WTC11 (cell line): Measurements from ENCODE around the gene ANXA2. TPM values are rescaled to one million over a fixed set of nuclear protein-coding genes. Genes with fewer than 3 reads are reported as not detected.

Experiments used
- ATAC-seq: fragments of 200-7000 bp; cut with Tn5 transposase; 2 replicates; pipeline ENCODE4 v1.10.0; 2021; ENCODE audit warnings: mild to moderate bottlenecking, moderate library complexity
- CTCF ChIA-PET: fragments of 300-600 bp; sonication (Branson Sonifier 250); formaldehyde crosslinking; loops from one replicate; lab custom pipeline; 2021; ENCODE audit warnings: antibody characterized with exemption; lab: Charles Lee
- POLR2A ChIA-PET: fragments of 350-600 bp; sonication (Branson Sonifier 250); formaldehyde crosslinking; loops from one replicate; lab custom pipeline; 2021; ENCODE audit warnings: antibody characterized with exemption; lab: Charles Lee
- DNase-seq: peaks from one replicate; pipeline ENCODE4 v3.0.0; 2021; ENCODE audit warnings: low spot score
- H3K27ac Mint-ChIP-seq: 2 replicates; pipeline ENCODE4 v1.8.0; 2021; ENCODE audit warnings: mixed read lengths
- H3K27me3 Mint-ChIP-seq: 2 replicates; pipeline ENCODE4 v1.8.0; 2021; ENCODE audit warnings: low read depth, mild to moderate bottlenecking, moderate library complexity, mixed read lengths
- H3K36me3 Mint-ChIP-seq: 2 replicates; pipeline ENCODE4 v1.8.0; 2021; ENCODE audit warnings: mixed read lengths
- H3K4me1 Mint-ChIP-seq: 2 replicates; pipeline ENCODE4 v1.8.0; 2022; ENCODE audit warnings: mixed read lengths
- H3K4me3 Mint-ChIP-seq: 2 replicates; pipeline ENCODE4 v1.8.0; 2021; ENCODE audit warnings: mild to moderate bottlenecking, moderate library complexity, mixed read lengths
- H3K9me3 Mint-ChIP-seq: 2 replicates; pipeline ENCODE4 v1.8.0; 2021; ENCODE audit warnings: mixed read lengths
- ATF1 ChIP-seq: sonication (generic); formaldehyde crosslinking; IDR thresholded peaks from 2 replicates; pipeline ENCODE4 v1.8.1; 2023; ENCODE audit warnings: mild to moderate bottlenecking, moderate library complexity, missing genetic modification reagents
- CREM ChIP-seq: sonication (generic); formaldehyde crosslinking; IDR thresholded peaks from 2 replicates; pipeline ENCODE4 v1.8.1; 2022; ENCODE audit warnings: mild to moderate bottlenecking, missing genetic modification reagents, moderate library complexity
- GABPB1 ChIP-seq: sonication (generic); formaldehyde crosslinking; IDR thresholded peaks from 2 replicates; pipeline ENCODE4 v1.8.1; 2023; ENCODE audit warnings: mild to moderate bottlenecking, missing genetic modification reagents
- HMGA2 ChIP-seq: fragments of 250-450 bp; sonication (Bioruptor Pico); IDR thresholded peaks from 2 replicates; pipeline ENCODE4 v1.4.0; 2021; ENCODE audit warnings: mild to moderate bottlenecking, moderate library complexity
- JAZF1 ChIP-seq: fragments of 250-450 bp; sonication (Bioruptor Pico); IDR thresholded peaks from 2 replicates; pipeline ENCODE4 v1.9.0; 2021; ENCODE audit warnings: moderate library complexity, mild to moderate bottlenecking, inconsistent platforms
- MYBL2 ChIP-seq: sonication (generic); formaldehyde crosslinking; IDR thresholded peaks from 2 replicates; pipeline ENCODE4 v1.8.1; 2023; ENCODE audit warnings: mild to moderate bottlenecking, moderate library complexity, missing genetic modification reagents
- NFE2L1 ChIP-seq: sonication (generic); formaldehyde crosslinking; IDR thresholded peaks from 2 replicates; pipeline ENCODE4 v1.8.1; 2023; ENCODE audit warnings: missing genetic modification reagents
- NFYB ChIP-seq: sonication (generic); formaldehyde crosslinking; conservative IDR thresholded peaks from 2 replicates; pipeline ENCODE4 v1.8.0; 2022; ENCODE audit warnings: low read depth, missing genetic modification reagents
- NR1H2 ChIP-seq: sonication (generic); formaldehyde crosslinking; IDR thresholded peaks from 2 replicates; pipeline ENCODE4 v1.9.0; 2021; ENCODE audit warnings: mild to moderate bottlenecking, moderate library complexity, missing genetic modification reagents
- RORB ChIP-seq: fragments of 250-450 bp; sonication (Bioruptor Pico); IDR thresholded peaks from 2 replicates; pipeline ENCODE4 v1.9.0; 2021; ENCODE audit warnings: mild to moderate bottlenecking
- TEAD1 ChIP-seq: sonication (generic); formaldehyde crosslinking; IDR thresholded peaks from 2 replicates; pipeline ENCODE4 v1.8.0; 2022; ENCODE audit warnings: mild to moderate bottlenecking, missing genetic modification reagents
- ZNF232 ChIP-seq: sonication (generic); formaldehyde crosslinking; IDR thresholded peaks from 2 replicates; pipeline ENCODE4 v1.8.0; 2022; ENCODE audit warnings: mild to moderate bottlenecking, missing genetic modification reagents
- ZNF263 ChIP-seq: sonication (generic); formaldehyde crosslinking; IDR thresholded peaks from 2 replicates; pipeline ENCODE4 v1.8.1; 2022; ENCODE audit warnings: low read depth, mild to moderate bottlenecking, moderate library complexity, missing genetic modification reagents
- total RNA-seq: library from RNA; stranded (reverse); gene quantifications from 3 replicates; pipeline ENCODE4 v1.2.3, GENCODE V29; 2021
- TF ChIP-seq, protein P1 (sequence below): sonication (generic); formaldehyde crosslinking; IDR thresholded peaks from 2 replicates; pipeline ENCODE4 v1.8.1; 2023; ENCODE audit warnings: mild to moderate bottlenecking, missing genetic modification reagents
- TF ChIP-seq, protein P2 (sequence below): sonication (generic); formaldehyde crosslinking; IDR thresholded peaks from 2 replicates; pipeline ENCODE4 v1.8.1; 2023; ENCODE audit warnings: mild to moderate bottlenecking, missing genetic modification reagents
- TF ChIP-seq, protein P3 (sequence below): sonication (generic); formaldehyde crosslinking; IDR thresholded peaks from 2 replicates; pipeline ENCODE4 v1.8.0; 2023; ENCODE audit warnings: missing genetic modification reagents
- TF ChIP-seq, protein P4 (sequence below): sonication (generic); formaldehyde crosslinking; IDR thresholded peaks from 2 replicates; pipeline ENCODE4 v1.8.1; 2023; ENCODE audit warnings: mild to moderate bottlenecking, missing genetic modification reagents, borderline replicate concordance
- TF ChIP-seq, protein P5 (sequence below): sonication (generic); formaldehyde crosslinking; IDR thresholded peaks from 2 replicates; pipeline ENCODE4 v1.8.0; 2022; ENCODE audit warnings: missing genetic modification reagents
- TF ChIP-seq, protein P6 (sequence below): sonication (generic); formaldehyde crosslinking; IDR thresholded peaks from 2 replicates; pipeline ENCODE4 v1.8.1; 2022; ENCODE audit warnings: mild to moderate bottlenecking, missing genetic modification reagents, moderate library complexity, borderline replicate concordance
- TF ChIP-seq, protein P7 (sequence below): fragments of 250-450 bp; sonication (Bioruptor Pico); IDR thresholded peaks from 2 replicates; pipeline ENCODE4 v1.8.0; 2021; ENCODE audit warnings: mild to moderate bottlenecking

The ANXA2 gene
- total RNA-seq, 1 experiment from 2014 or later = 152 TPM

DNA sequence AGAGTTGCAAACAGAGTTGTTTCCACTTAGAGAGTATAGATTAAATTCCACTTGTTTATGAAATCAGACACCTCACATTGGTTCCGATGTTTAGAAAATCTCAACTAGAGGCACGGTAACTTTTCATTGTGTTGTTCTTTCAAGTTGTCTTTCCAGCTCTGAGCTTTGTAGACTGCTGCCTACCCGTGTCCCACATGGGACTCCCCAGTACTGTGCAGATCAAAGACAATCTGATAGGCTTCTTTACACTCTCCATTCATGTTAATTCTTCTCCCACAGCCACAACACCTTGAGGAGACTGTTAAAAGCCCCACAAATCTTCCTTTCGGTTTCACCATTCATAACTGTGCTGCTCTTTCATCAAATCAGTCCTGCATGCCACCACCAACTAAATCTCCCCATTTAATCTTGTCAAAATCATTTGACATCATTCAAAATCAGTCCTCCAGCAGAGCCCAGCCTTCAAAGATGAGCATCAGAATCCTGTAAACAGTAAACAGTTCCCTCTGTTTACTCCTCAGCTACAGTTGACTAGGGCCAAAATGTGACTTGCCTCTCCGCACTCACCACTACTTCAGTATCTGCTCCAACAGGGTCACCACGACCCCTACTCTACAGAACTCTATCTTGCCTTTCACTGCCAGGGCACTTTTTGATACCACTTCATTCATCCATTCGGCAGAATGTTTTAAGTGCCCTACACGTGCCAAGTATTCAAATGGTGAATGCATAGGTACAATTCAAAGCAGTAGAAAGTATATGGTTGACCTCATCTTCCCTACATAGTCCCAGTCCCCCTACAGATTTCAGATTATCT, 8.3 kb downstream of the ANXA2 start:
- peaks cover 46% of the 10 kb centered on the region for H3K4me1 Mint-ChIP-seq
- no peak overlapping the region for H3K4me3 Mint-ChIP-seq
- no peaks in the 10 kb centered on the region for H3K9me3 Mint-ChIP-seq
- ATAC-seq (no peak), DNase-seq (no peak)
- TF ChIP-seq ZNF263 (CRISPR knock-in tag) (no peak), TEAD1 (CRISPR knock-in tag) (no peak), NR1H2 (CRISPR knock-in tag) (no peak), NFYB (no peak), JAZF1 (no peak), NFE2L1 (CRISPR knock-in tag) (no peak), CREM (no peak)
- TF ChIP-seq, protein P1, sequence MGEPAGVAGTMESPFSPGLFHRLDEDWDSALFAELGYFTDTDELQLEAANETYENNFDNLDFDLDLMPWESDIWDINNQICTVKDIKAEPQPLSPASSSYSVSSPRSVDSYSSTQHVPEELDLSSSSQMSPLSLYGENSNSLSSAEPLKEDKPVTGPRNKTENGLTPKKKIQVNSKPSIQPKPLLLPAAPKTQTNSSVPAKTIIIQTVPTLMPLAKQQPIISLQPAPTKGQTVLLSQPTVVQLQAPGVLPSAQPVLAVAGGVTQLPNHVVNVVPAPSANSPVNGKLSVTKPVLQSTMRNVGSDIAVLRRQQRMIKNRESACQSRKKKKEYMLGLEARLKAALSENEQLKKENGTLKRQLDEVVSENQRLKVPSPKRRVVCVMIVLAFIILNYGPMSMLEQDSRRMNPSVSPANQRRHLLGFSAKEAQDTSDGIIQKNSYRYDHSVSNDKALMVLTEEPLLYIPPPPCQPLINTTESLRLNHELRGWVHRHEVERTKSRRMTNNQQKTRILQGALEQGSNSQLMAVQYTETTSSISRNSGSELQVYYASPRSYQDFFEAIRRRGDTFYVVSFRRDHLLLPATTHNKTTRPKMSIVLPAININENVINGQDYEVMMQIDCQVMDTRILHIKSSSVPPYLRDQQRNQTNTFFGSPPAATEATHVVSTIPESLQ (CRISPR knock-in tag) = no peak
- TF ChIP-seq, protein P2, sequence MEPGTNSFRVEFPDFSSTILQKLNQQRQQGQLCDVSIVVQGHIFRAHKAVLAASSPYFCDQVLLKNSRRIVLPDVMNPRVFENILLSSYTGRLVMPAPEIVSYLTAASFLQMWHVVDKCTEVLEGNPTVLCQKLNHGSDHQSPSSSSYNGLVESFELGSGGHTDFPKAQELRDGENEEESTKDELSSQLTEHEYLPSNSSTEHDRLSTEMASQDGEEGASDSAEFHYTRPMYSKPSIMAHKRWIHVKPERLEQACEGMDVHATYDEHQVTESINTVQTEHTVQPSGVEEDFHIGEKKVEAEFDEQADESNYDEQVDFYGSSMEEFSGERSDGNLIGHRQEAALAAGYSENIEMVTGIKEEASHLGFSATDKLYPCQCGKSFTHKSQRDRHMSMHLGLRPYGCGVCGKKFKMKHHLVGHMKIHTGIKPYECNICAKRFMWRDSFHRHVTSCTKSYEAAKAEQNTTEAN = no peak
- TF ChIP-seq, protein P3, sequence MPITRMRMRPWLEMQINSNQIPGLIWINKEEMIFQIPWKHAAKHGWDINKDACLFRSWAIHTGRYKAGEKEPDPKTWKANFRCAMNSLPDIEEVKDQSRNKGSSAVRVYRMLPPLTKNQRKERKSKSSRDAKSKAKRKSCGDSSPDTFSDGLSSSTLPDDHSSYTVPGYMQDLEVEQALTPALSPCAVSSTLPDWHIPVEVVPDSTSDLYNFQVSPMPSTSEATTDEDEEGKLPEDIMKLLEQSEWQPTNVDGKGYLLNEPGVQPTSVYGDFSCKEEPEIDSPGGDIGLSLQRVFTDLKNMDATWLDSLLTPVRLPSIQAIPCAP (CRISPR knock-in tag) = no peak
- TF ChIP-seq, protein P4, sequence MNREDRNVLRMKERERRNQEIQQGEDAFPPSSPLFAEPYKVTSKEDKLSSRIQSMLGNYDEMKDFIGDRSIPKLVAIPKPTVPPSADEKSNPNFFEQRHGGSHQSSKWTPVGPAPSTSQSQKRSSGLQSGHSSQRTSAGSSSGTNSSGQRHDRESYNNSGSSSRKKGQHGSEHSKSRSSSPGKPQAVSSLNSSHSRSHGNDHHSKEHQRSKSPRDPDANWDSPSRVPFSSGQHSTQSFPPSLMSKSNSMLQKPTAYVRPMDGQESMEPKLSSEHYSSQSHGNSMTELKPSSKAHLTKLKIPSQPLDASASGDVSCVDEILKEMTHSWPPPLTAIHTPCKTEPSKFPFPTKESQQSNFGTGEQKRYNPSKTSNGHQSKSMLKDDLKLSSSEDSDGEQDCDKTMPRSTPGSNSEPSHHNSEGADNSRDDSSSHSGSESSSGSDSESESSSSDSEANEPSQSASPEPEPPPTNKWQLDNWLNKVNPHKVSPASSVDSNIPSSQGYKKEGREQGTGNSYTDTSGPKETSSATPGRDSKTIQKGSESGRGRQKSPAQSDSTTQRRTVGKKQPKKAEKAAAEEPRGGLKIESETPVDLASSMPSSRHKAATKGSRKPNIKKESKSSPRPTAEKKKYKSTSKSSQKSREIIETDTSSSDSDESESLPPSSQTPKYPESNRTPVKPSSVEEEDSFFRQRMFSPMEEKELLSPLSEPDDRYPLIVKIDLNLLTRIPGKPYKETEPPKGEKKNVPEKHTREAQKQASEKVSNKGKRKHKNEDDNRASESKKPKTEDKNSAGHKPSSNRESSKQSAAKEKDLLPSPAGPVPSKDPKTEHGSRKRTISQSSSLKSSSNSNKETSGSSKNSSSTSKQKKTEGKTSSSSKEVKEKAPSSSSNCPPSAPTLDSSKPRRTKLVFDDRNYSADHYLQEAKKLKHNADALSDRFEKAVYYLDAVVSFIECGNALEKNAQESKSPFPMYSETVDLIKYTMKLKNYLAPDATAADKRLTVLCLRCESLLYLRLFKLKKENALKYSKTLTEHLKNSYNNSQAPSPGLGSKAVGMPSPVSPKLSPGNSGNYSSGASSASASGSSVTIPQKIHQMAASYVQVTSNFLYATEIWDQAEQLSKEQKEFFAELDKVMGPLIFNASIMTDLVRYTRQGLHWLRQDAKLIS (CRISPR knock-in tag) = no peak
- ChIA-PET POLR2A (no interaction called here), CTCF (no interaction called here)
- no peaks in the 10 kb centered on the region for H3K27me3 Mint-ChIP-seq
- 0 out of 2 replicates have a peak overlapping the region, but pooled peaks have one; percentile 1 for H3K27ac Mint-ChIP-seq
- no peaks in the 10 kb centered on the region for H3K36me3 Mint-ChIP-seq

DNA sequence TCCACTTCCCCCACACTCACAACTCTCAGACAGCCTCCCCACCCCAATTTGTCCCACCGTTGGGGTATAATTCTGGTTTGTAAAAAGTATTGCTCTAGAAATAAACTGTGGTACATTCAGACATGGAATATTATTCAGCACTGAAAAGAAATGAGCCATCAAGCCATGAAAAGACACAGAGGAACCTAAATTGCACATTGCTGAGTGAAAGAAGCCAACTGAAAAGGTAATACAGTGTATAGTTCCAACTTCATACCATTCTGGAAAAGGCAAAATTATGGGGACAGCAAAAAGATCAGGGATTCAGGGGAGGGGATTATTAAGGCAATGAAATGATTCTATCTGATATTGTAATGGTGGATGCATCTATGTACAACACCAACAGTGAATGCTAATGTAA, 10.5 kb downstream of the ANXA2 start:
- peaks cover 4% of the 10 kb centered on the region; the same call in 1 of the 2 replicates for H3K36me3 Mint-ChIP-seq
- no peaks in the 10 kb centered on the region for H3K27me3 Mint-ChIP-seq
- CTCF ChIA-PET = interaction anchor here (1.4 kb wide), 1 partner anchor 13 kb away, joined by 3 read pairs; no protein-coding TSS in a partner anchor
- DNase-seq (no peak), ATAC-seq (no peak)
- peaks cover 28% of the 10 kb centered on the region for H3K4me1 Mint-ChIP-seq
- no peak overlapping the region for H3K4me3 Mint-ChIP-seq
- POLR2A ChIA-PET = no interaction called here
- H3K27ac Mint-ChIP-seq = no peak overlapping the region
- H3K9me3 Mint-ChIP-seq = no peaks in the 10 kb centered on the region
- TF ChIP-seq GABPB1 (CRISPR knock-in tag) (no peak), MYBL2 (CRISPR knock-in tag) (no peak), HMGA2 (CRISPR knock-in tag) (no peak), RORB (CRISPR knock-in tag) (no peak), ZNF232 (CRISPR knock-in tag) (no peak), ATF1 (no peak)
- TF ChIP-seq, protein P5, sequence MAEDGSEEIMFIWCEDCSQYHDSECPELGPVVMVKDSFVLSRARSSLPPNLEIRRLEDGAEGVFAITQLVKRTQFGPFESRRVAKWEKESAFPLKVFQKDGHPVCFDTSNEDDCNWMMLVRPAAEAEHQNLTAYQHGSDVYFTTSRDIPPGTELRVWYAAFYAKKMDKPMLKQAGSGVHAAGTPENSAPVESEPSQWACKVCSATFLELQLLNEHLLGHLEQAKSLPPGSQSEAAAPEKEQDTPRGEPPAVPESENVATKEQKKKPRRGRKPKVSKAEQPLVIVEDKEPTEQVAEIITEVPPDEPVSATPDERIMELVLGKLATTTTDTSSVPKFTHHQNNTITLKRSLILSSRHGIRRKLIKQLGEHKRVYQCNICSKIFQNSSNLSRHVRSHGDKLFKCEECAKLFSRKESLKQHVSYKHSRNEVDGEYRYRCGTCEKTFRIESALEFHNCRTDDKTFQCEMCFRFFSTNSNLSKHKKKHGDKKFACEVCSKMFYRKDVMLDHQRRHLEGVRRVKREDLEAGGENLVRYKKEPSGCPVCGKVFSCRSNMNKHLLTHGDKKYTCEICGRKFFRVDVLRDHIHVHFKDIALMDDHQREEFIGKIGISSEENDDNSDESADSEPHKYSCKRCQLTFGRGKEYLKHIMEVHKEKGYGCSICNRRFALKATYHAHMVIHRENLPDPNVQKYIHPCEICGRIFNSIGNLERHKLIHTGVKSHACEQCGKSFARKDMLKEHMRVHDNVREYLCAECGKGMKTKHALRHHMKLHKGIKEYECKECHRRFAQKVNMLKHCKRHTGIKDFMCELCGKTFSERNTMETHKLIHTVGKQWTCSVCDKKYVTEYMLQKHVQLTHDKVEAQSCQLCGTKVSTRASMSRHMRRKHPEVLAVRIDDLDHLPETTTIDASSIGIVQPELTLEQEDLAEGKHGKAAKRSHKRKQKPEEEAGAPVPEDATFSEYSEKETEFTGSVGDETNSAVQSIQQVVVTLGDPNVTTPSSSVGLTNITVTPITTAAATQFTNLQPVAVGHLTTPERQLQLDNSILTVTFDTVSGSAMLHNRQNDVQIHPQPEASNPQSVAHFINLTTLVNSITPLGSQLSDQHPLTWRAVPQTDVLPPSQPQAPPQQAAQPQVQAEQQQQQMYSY (CRISPR knock-in tag) = no peak
- TF ChIP-seq, protein P6, sequence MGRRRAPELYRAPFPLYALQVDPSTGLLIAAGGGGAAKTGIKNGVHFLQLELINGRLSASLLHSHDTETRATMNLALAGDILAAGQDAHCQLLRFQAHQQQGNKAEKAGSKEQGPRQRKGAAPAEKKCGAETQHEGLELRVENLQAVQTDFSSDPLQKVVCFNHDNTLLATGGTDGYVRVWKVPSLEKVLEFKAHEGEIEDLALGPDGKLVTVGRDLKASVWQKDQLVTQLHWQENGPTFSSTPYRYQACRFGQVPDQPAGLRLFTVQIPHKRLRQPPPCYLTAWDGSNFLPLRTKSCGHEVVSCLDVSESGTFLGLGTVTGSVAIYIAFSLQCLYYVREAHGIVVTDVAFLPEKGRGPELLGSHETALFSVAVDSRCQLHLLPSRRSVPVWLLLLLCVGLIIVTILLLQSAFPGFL (CRISPR knock-in tag) = no peak
- TF ChIP-seq, protein P7, sequence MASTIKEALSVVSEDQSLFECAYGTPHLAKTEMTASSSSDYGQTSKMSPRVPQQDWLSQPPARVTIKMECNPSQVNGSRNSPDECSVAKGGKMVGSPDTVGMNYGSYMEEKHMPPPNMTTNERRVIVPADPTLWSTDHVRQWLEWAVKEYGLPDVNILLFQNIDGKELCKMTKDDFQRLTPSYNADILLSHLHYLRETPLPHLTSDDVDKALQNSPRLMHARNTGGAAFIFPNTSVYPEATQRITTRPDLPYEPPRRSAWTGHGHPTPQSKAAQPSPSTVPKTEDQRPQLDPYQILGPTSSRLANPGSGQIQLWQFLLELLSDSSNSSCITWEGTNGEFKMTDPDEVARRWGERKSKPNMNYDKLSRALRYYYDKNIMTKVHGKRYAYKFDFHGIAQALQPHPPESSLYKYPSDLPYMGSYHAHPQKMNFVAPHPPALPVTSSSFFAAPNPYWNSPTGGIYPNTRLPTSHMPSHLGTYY = no peak
